Sigmoid colon (tissue), 4 donors: Measurements from ENCODE around the gene CPZ.

Experiments
- EP300 ChIP-seq, 4 donors: sonication (generic); formaldehyde crosslinking; IDR thresholded peaks; one replicate each; pipeline ENCODE4 v1.6.1; 2017; ENCODE audit warnings: antibody characterized with exemption in 4 of 4
- POLR2A ChIP-seq, 2 donors: fragments of 450-650 bp; IDR thresholded peaks; one replicate each; pipeline ENCODE4 v1.6.1; 2016; ENCODE audit warnings: antibody characterized with exemption in 2 of 2, mild to moderate bottlenecking in 2 of 2, moderate library complexity in 2 of 2
- TF ChIP-seq, protein P1 (sequence below), 4 experiments: fragments of 450-650 bp in 3 of 4; fragments of 200-600 bp in 1 of 4; IDR thresholded peaks; one replicate each; pipeline ENCODE4 v1.5.1; 2016 to 2019; ENCODE audit warnings: antibody characterized with exemption in 4 of 4, mild to moderate bottlenecking in 3 of 4, moderate library complexity in 2 of 4

DNA sequence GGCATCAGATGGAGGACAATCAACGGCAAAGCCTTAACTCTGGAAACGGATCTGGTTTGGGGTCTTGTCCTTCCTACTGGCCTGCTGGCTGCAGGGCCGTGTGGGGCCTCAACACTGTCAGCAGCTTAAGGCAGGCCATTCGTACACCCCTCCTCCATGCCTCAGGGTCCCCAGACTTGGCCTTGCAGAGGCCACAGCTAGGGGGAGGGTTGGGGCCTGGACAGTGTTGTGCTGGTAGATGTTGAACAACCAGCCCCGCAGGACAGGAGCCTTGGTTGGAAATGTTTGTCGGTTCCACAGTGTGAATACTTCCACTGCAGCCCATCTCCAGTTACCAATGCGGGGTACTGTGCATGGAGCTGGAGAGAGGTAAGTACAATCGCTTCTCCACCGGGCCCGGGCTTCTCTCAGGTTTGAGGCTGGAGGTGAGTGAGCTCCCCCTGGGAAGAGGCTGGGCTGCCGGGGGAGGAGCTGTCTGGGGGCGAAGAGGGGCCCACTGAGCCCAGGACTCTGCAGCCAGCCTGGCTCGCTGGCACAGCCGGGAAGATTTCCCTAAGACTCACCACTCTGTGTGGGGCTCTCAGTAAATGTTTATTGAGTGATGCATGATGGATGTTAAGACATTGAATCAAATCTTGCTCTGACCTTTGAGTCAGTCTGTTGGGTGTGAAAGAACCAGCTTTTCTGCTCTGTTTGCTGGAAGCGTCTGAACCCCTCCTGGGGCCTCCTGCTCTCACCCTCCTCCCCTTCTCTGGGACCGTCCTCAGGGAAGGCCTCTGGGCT is 32.1 kb upstream of the CPZ start:
- TF ChIP-seq, protein P1, sequence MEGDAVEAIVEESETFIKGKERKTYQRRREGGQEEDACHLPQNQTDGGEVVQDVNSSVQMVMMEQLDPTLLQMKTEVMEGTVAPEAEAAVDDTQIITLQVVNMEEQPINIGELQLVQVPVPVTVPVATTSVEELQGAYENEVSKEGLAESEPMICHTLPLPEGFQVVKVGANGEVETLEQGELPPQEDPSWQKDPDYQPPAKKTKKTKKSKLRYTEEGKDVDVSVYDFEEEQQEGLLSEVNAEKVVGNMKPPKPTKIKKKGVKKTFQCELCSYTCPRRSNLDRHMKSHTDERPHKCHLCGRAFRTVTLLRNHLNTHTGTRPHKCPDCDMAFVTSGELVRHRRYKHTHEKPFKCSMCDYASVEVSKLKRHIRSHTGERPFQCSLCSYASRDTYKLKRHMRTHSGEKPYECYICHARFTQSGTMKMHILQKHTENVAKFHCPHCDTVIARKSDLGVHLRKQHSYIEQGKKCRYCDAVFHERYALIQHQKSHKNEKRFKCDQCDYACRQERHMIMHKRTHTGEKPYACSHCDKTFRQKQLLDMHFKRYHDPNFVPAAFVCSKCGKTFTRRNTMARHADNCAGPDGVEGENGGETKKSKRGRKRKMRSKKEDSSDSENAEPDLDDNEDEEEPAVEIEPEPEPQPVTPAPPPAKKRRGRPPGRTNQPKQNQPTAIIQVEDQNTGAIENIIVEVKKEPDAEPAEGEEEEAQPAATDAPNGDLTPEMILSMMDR (IDR thresholded peaks at IDR 0.05) = no peak
- no peak for TF ChIP-seq EP300 (IDR thresholded peaks at IDR 0.05)
- no peak for TF ChIP-seq POLR2A (IDR thresholded peaks at IDR 0.05)
